ENCODE results near the gene CXXC5.
A peak's percentile ranks its signal among the peaks of the same experiment; 100 is the strongest.

CXXC5 gene

DNA sequence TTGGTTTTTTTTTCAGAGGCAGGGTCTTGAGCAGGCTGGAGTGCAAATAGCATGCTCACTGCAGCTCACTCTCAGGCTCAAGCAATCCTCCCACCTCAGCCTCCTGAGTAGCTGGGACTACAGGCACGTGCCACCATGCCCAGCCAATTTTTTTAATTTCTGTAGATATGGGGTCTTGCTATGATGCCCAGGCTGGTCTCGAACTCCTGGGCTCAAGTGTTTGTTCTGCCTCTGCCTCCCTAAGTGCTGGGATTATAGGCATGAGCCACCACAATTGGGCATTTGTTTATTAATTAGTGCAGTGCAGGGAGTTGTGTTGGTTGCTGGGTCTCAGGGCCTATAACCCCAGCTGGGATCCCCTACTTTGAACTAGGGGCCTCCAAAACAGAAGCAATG lies 47.0 kb downstream of the CXXC5 start:
- no peak for DNase-seq

DNA sequence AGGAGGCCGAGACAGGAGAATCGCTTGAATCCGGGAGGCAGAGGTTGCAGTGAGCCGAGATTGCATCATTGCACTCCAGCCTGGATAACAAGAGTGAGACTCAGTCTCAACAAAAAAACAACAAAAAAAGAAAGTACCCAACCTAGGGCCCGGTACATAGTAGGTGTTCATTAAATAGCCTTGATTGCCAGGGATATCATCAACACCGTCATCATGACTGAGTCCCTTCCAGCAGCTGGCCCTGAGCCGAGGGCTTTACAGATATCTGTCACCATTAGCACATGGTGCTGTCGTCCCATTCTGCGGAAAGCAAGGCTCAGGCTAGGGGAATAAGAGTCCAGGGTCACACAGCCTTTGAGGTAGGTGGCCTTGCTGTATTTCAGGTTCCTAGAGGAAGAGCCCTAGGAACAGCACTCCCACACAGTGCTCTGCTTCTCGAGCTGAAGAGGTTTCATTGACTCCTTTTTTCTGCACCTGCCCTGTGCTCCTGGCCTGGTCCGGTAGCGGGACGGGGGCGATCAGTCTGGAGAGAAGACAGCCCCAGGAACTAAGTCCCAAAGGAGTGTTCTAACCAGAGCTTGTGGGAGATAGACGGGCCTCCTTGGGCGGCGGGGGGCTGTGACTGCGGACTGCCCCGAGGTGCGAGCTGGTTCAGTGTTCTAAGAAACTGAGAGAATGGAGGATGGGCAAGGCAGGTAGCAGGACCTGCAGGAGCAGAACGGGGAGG lies 48.2 kb downstream of the CXXC5 start:
- DNase-seq = no peak

DNA sequence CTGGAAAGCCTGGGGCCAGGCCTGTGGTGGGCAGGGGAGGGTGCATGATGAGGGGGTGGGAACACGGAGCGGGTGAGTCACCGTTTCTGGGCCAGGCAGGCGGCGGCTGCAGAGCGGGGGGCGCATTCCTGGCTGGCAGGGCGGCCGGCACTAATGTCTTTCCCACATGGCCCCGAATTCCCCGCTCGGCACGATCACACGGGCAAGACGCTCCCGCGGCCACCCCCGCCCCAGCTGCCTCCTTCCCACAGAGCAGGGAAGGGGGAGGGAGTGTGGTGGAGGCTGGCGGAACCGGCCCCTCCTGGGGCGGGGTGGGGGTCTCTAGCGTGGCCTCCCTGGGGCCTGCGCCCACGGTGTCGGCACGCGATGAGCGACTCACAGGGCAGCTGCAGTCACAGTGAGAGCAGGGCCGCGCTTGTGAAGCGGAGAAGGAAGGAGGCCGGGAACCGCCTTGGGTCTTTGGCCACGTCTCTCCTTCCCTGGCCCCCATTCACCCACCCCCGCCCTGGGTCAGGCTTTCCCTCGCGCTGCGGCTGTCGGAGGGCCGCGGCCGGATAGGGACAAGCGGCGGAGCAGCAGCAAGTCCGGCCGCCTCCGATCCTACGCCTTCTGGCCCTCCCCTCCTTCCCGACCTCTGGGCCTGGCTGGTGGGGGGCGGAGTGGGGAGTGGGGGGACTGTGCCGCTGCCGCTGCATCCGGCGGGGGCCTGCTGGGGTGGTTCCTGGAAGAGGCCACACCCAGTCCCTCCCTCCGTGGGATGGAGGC lies 48.9 kb downstream of the CXXC5 start:
- DNase-seq = peak; percentile 35

DNA sequence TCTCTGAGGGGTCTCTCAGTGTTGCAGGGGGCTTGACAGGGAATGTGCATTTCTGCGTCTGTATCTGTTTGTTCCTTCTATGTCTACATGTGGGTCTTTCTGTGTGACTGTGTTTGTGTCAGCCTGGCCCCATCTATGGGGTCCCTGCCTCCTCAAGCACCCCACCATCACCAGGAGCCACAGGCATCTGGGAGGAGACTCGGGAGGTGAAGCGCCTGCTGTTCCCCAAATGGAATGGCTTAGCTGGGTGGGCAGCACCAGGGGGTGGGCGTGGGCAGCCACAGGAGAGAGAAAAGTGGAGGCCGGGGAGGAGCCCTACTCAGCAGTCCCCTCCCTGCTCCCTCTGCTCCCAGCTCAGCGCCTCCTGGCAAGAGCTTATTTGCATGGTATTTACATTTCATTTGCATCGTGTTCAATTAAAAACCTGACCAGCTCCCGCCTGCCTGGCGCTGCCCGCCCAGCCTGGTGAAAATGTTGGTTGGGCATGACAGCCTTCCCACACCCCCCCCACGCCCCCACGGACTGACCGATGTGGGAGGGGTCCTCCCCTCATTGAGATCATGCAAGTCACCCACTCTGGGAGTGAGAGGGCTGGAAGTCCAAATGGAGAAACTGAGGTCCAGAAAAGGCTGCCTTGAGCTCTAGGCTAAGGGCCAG lies 50.5 kb downstream of the CXXC5 start:
- DNase-seq = peak; percentile 47

DNA sequence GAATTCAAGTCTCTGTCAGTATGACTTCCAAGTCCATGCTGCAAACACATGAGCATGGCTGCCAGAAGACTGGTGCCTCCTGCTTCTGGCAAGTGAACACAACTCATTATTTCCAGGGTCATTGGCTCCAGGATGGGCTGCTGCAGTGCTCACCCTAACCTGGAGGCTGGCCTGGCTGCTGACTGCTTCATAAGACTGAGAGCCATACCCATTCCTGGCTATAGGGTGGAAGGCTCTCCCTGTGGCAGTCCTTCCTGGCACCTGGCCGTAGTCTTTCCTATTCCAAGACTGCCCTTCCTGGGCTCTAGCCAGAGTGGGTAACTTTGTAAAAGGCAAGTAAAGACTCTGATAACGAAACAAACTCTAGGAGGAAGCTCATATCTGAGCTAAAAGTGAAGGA lies 51.2 kb downstream of the CXXC5 start:
- no peak for DNase-seq

DNA sequence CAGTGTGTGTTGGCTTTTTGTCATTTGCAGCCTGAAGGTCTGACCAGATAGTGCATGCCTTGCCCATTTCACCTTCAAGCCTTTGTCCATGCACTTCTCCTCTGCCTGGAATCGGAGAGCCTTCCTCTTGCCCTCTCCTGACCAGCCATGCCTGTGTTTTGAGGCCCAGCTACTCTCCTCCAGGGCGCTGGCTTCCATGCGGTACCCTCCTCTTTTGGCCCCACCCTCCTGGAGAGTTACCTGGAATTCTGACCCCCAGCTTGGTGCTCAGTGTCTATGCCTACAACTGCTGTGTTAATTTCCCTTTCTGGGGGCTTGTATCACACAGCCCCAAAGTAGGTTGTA lies 52.5 kb downstream of the CXXC5 start:
- DNase-seq = no peak

DNA sequence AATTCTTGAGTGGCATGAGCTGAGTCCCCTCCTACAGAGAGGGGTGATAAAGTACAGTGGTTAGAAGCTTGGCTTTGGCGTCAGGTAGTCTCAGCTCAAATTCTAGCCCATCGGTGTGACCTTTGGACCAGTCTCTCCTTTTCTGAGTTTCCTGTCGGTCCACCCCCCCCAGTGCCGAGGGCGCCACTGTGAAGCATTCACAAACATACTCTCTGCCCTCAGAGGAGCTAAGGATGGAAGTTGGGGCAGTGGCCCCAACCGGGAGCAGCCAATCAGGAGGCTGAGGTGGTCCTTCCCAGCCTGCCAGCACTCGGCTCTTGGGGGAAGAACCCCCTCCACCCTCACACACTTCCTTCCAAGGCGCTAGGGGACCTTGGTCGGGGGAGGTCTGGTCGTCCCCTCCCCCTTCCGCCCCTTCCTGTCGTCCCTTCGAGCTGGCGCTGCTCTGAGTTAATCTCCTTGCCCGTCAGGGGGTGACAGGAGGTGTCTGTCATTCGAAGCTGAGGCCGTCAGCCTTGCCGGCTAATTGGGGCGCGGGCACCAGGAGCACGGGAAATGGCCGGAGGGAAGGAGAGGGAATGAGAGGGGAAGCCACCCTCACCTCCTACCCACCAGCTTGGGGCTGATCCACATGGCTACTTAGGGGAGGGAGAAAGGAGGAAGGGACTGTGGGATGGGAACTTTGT lies 53.0 kb downstream of the CXXC5 start:
- DNase-seq = peak; percentile 24

DNA sequence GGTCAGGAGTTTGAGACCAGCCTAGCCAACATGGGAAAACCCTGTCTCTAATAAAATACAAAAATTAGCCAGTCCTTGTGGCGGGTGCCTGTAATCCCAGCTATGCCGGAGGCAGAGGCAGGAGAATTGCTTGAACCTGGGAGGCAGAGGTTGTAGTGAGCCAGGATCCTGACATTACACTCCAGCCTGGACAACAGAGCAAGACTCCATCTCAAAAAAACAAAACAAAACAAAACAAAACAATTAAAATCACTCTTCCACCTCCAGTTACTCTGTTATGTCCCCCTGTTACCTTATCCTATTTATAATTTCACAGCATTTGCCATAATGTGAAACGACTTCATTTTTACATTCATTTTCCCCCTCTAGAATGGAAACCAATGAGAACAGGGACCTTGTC lies 54.4 kb downstream of the CXXC5 start:
- DNase-seq = no peak

DNA sequence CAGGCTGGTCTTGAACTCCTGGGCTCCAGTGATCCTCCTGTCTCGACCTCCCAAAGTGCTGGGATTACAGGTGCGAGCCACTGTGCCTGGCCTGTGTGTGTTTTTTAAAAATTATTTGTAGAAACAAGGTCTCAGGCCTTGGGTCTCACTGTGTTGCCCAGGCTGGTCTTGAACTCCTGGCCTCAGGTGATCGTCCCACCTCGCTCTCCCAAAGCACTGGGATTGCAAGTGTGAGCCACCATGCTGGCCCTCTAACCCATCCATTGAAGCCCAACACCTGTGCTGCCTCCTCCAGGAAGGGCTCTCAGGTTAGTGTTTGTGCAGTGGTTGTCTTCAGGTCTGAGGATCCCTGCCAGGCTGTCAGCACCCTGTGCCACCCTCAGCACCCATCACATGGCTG lies 56.6 kb downstream of the CXXC5 start:
- DNase-seq = no peak

DNA sequence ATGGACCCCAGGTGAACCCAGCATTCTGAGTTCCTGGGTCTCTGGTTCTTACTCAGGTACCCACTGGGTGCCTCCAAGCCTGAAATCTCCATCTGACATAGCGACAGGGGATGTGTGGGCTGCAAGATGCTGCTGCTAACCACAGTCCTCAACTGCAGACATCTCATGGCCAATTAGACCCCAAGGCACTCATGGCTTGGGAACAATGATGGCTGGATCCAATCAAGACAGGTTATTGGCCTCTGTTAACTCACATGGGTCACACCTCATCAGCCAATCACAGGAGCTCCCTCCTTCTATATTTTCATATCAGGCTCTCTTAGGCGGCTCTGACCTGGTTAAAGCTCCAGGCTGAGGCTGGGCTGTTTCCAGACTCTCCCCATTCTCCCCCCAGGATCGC lies 57.0 kb downstream of the CXXC5 start:
- no peak for DNase-seq

DNA sequence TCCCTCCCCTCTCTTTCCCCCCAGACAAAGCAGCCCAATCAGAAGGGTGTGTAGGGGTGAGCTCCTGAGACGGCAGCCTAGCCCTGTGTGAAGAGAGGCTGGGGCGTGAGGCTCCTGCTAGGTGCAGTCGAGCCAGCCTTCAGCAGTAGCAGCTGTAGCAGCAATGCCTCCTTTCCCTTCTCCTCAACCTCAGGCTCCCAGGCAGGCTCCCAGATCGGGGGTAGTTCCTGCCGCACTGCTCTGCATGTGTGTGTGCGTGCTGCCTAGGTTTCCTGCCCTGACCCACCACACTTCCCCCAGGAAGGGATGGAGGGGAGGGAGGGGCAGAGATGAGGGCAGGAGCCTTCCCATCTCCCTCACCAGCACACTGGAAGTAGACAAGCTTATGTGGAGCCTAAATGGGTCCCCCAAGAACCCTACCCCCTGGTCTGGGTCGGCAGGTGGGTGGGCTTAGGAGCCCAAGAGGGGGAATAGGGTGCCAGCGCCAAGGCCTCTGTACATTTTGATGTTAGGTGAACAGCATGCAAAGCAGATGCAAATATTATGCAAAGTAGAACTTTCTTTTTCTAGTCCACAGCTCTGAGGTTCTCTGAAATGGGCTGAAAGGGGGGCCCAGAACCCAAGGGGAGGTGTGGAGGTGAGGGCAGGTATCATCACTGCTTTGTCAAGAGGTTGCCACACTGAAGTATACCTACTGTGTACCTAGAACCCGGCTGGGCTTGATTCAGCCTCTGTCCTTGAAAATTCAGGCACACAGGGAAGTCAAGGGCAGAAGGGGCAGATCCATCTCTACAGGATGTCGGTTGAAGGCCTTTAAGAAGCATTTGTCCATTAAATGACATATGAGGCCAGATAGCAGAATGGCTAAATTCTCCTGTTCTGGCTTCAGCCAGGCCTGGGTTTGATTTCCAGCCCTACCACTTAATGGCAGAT lies 57.8 kb downstream of the CXXC5 start:
- no peak for DNase-seq

DNA sequence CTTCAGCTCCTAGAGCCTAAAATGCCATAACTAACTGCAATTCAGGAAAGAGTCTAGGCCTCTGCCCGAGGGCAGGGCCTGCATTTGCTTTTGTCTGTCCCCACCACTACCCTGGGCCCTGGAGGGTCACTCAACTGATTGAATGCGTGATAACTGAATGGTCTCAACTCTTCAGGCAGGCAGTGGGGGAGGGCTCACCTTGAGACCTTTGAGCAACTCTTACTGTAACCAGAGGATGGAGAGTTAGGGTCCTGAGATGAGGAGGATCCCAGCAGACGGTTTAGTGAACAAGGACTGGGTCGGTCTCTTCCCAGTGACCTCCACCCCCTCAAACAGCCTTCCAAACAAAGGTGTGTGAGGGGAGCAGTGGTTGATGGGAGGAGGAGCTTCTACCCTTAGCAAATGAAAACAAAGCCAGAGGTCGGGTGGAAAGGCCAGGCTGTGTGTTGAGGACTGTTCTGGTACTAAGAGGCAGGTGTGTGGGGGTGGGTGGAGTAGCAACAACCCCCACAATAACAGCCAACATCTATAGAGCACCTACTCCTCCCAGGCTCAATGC lies 59.4 kb downstream of the CXXC5 start:
- no peak for DNase-seq

DNA sequence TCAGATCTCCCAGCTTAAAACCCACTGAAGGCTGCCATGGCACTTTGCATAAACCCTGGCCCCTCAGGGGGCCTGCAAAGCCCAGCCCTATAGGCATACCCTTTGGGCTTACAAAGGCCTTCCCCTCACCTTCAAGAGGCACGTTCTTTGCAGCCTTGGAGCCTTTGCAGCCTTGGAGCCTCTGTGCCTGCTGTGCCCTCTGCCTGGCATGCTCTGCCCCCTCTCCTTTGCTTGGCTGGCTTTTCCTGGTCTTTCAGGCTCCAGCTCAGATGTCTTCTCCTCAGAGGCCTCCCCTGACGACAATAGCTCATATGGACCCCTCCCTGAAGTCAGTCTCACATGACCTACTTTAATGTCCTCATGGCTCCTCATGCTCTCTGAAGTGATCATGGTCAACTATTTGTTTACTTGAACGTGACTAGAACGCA lies 60.3 kb downstream of the CXXC5 start:
- no peak for DNase-seq

DNA sequence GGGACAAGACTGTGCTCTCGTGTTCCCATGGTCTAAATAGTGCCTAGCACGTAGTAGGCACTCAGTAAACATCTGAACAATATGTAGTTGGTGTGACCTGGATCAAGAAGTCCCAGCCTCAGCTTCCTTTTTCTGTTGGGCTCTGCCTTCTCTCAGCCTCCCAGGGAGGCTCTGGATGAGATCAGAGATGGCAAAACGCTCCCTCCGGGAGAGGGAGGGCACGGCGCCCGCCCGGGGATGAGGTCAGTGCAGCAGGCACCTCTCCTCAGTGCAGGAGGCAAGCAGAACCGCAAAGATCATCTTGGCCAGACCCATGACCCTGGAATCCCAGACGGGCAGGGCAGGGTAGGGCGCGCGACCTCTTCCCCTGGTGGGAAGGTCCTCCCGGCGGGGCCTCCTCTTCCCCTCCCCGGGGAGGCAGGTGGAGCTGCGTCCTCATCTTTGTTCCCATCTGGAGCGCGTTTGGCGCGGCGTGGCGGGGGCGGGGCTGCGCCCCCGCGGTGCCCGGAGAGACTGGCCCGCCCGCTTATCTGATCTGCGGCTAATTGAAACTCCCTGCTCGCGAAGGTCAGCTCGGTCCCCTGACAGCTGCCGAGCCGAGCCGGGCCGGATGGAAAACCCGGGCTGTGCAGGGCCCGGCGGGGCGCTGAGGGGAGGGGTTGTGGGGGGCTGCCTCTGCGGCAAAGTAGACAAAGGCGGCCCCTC lies 60.9 kb downstream of the CXXC5 start:
- DNase-seq = no peak

DNA sequence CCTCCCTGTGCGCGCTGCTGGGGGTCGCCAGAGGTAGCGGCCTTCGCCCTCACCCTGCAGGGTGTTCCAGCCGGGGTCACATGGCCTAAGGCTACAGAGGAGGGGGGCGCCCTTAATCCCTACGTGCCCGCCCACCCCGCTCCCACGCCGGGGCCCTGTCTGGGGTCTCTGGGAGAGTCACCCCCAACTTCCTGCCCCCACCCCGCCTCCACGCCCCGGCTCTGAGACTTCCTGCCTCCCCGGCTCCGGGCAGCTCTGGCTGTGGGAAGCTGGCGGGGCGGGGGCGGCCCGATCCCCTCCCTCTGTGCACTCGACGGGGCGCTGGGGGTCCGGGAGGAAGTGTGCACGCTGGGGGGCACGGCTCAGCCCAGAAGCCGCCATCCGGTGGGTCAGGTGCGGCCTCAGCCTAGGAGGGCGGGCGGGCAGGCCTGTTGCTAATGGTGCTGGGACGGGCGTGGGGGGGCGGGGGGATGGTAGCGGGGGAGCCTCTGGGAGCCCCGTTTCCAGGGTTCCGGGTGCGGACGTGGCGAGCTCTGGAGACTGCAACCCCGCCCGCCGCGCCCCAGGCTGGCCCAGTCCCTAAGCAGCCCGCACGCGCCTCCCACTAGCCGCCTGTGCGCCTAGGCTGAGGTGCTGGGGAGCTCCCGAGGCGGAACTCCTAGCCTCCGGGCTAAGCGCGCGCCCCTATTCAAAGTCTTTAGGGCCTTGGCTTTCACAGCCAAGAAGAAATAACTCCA lies 61.6 kb downstream of the CXXC5 start:
- DNase-seq = peak; percentile 27

DNA sequence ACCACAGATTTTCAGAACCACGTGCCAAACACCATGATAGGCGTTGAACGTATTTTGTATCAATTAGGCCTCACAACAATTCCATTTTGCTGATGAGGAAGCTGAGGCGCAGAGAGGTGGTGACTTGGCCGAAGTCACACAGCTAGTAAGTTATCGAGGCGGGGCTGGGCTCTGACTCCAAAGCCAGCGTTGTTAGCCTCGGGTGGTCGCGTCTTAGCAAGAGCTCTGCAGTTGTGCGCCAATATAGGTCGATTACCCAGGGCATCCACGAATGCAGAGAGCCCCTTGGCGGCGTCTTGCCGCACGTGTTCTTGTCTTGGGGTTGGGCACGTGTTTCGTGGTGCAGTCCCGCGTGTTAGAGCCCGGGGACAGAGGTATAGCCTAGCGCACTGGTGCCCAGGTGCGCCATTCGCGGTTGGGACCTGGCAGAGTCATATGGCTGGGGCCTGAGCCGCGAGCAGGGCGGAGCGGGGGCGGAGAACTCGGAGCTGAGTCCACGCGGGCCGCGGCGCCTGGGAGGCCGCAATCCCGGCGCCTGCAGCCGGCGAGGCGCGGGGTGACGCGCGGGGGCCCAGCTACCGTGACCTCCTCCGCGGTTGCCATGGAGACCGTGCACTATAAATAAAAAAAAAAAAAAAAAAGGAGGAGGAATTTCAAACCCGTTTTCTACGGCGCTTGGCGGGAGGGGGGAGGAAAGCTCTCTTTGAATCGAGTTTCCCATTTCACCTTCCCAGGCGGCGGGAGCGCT lies 62.3 kb downstream of the CXXC5 start:
- peak; percentile 85 for DNase-seq

DNA sequence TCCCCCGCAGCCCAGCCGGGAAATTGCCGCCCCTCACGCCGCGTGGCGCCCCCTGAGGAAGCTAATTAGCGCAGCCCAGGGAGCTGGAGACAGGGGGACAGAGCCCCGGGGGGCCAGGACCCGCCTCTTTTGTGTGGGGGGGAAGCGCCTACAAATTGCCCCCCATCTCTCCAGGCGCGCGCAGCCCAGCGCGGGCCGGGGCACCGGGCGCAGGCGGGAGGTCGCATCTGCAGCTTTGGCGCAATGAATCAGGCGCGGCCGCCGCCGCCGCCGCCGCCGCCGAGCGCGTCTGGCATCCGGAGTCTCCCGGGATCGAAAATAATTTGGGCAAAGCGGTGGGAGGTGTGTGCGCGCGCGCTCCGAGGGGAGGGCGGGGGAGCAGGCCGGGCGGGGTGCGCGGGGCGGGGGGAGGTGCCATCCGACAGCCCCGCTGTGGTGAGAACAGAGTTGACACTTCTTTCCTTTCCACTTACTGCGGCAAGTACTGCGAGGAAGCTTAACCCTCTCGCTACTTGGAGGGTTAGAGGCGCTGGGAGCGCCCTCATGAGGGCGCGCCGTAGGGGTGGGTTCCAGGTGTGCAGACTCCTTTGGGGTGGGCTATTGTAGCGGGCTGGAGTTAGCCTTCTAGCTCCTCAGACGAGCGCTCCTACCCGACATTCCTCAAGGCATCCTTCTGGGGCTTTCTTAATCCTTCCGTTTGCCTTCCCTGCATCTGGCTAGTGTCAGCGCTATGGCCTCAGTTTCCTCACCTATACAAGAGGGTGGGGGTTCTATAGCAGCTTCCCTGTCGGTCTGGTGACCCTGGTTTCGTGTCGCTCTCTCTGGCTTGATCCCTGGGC lies 63.1 kb downstream of the CXXC5 start:
- DNase-seq = peak; percentile 75

DNA sequence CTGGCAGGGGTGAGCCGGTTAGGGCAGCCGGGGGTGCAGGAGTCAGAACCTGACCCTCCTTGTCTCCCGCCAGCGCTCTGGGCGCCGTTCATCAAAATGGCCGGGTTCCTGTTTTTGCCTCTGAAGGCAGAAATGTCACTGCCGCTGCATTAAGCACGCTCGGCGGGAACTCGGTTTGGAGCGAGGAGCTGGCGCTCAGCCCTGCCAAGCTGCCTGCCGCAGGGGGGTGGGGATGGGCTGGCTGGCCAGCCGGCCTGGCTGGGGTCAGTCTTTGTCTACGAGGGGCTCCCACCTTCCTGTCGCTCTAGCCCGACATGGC lies 63.7 kb downstream of the CXXC5 start:
- DNase-seq = no peak

DNA sequence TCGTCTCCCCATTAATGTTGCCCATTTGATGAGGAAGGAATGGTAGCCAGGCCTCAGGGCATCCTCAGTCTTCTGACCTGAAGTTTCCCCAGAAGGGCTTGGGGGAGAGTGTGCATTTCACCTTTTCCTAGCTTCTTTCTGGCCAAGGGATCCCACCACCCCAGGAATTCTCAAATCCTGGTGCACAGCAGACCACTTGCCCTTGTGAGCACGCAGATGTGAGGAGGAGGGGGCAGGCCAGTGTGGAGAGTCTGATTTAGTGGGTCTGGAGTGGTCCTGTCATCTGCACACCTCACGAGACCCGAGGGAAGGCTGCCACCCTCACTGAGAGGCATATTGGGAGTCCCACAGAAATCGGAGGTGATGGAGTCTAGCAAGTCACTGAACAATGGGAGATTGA lies 64.3 kb downstream of the CXXC5 start:
- DNase-seq = no peak

All from CD4-positive, alpha-beta T cell treated with Interleukin-15 for 1 hour (primary cell).